ENCODE data around the gene AFMID. TPM values are rescaled to one million over a fixed set of nuclear protein-coding genes. Genes with fewer than 3 reads are reported as not detected.

The AFMID gene
- total and polyA plus RNA-seq, 9 of the 15 experiments (the other 6 are each of a cell fraction or from before 2014, with no cell fraction given): 62.1 to 188 (median 74.4) TPM

DNA sequence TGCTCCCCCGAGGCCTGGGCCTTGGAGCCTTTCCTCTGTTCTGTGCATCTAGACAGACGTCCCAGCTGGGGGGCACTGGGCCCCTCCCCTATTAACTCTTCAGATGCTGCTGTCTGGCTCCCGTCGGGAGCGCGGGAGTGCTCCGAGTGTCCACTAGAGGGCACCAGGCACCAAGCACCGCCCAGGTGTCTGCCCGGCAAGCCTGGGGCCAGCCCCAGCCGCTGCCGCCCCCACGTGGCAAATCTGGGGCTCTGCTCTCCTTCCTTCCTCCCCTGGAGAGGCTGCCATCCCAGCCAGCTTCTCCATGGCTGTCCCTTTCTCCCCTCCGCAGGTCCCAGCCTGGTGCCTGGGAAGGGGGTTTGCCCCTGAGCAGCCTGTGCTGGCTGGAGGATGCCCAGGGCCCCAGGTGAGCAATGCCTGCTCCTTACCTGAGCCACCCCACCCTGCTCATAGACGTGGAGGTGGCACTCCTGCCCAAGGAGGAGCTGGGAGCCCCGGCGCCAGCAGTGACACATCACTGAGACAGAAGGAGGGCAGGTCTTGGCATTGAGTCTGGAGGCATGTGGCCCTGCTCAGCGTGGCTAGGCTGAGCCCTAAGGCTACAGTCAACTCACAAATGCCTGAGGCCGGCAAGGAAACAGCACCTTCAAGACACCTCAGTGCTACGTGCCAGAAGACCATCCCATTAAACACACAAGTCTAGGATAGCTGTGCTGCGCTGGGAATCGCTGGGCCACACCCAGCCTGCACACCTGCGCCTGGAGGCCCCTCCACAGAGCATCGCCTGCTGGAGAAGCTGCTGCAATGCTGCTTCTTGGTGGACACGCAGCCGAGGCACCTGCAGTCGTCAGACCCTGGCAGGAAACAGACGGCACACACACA lies 64.0 kb downstream of the AFMID start (continued):
- TF ChIP-seq, protein P1, sequence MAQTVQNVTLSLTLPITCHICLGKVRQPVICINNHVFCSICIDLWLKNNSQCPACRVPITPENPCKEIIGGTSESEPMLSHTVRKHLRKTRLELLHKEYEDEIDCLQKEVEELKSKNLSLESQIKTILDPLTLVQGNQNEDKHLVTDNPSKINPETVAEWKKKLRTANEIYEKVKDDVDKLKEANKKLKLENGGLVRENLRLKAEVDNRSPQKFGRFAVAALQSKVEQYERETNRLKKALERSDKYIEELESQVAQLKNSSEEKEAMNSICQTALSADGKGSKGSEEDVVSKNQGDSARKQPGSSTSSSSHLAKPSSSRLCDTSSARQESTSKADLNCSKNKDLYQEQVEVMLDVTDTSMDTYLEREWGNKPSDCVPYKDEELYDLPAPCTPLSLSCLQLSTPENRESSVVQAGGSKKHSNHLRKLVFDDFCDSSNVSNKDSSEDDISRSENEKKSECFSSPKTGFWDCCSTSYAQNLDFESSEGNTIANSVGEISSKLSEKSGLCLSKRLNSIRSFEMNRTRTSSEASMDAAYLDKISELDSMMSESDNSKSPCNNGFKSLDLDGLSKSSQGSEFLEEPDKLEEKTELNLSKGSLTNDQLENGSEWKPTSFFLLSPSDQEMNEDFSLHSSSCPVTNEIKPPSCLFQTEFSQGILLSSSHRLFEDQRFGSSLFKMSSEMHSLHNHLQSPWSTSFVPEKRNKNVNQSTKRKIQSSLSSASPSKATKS (CRISPR knock-in tag; IDR thresholded peaks at IDR 0.05): no peak
- TF ChIP-seq ZNF696 (CRISPR knock-in tag; conservative IDR thresholded peaks at IDR 0.05) (no peak), ZBTB8A (IDR thresholded peaks at IDR 0.05; ENCODE audit: partially characterized antibody) (no peak), SMAD2 (IDR thresholded peaks at IDR 0.05; ENCODE audit: low read depth, low read length) (no peak), PTTG1 (tag; IDR thresholded peaks at IDR 0.05; ENCODE audit: low read depth) (no peak), FOXP1 (CRISPR knock-in tag; IDR thresholded peaks at IDR 0.05) (no peak), TCF7L2 (IDR thresholded peaks at IDR 0.05; ENCODE audit: low read depth, low read length) (no peak), SIN3B (IDR thresholded peaks at IDR 0.05; ENCODE audit: low read depth) (0 out of 2 replicates have a peak, but pooled peaks have one; percentile 26), ZNF175 (CRISPR knock-in tag; IDR thresholded peaks at IDR 0.05; ENCODE audit: low read depth) (no peak), ZNF224 (CRISPR knock-in tag; IDR thresholded peaks at IDR 0.05) (no peak), ZNF3 (CRISPR knock-in tag; IDR thresholded peaks at IDR 0.05) (no peak), ZNF444 (CRISPR knock-in tag; IDR thresholded peaks at IDR 0.05) (no peak), KHSRP (IDR thresholded peaks at IDR 0.05) (no peak), BMI1 (IDR thresholded peaks at IDR 0.05; ENCODE audit: low read length) (no peak), ZNF12 (CRISPR knock-in tag; IDR thresholded peaks at IDR 0.05) (no peak; the same call in 1 of the 2 replicates), SUPT5H (IDR thresholded peaks at IDR 0.05) (no peak), NFATC3 (IDR thresholded peaks at IDR 0.05) (no peak)
- TF ChIP-seq, protein P2, sequence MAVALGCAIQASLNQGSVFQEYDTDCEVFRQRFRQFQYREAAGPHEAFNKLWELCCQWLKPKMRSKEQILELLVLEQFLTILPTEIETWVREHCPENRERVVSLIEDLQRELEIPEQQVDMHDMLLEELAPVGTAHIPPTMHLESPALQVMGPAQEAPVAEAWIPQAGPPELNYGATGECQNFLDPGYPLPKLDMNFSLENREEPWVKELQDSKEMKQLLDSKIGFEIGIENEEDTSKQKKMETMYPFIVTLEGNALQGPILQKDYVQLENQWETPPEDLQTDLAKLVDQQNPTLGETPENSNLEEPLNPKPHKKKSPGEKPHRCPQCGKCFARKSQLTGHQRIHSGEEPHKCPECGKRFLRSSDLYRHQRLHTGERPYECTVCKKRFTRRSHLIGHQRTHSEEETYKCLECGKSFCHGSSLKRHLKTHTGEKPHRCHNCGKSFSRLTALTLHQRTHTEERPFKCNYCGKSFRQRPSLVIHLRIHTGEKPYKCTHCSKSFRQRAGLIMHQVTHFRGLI (CRISPR knock-in tag; IDR thresholded peaks at IDR 0.05): no peak
- TF ChIP-seq, protein P3, sequence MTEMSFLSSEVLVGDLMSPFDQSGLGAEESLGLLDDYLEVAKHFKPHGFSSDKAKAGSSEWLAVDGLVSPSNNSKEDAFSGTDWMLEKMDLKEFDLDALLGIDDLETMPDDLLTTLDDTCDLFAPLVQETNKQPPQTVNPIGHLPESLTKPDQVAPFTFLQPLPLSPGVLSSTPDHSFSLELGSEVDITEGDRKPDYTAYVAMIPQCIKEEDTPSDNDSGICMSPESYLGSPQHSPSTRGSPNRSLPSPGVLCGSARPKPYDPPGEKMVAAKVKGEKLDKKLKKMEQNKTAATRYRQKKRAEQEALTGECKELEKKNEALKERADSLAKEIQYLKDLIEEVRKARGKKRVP (CRISPR knock-in tag; IDR thresholded peaks at IDR 0.05): 0 out of 2 replicates have a peak, but pooled peaks have one; percentile 18
- TF ChIP-seq, protein P4, sequence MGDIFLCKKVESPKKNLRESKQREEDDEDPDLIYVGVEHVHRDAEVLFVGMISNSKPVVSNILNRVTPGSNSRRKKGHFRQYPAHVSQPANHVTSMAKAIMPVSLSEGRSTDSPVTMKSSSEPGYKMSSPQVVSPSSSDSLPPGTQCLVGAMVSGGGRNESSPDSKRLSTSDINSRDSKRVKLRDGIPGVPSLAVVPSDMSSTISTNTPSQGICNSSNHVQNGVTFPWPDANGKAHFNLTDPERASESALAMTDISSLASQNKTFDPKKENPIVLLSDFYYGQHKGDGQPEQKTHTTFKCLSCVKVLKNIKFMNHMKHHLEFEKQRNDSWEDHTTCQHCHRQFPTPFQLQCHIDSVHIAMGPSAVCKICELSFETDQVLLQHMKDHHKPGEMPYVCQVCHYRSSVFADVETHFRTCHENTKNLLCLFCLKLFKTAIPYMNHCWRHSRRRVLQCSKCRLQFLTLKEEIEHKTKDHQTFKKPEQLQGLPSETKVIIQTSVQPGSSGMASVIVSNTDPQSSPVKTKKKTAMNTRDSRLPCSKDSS (IDR thresholded peaks at IDR 0.05; ENCODE audit: low read depth, partially characterized antibody): no peak
